Fibroblast of pulmonary artery (primary cell): ENCODE results near the gene GPRC5A.
"Not testable (repeated sequence)": the region's sequence is repeated elsewhere in the genome, so short reads cannot be mapped to it uniquely, and the experiment has no call there.

Experiments
- DNase-seq: peaks from one replicate; pipeline ENCODE4 v3.0.0-alpha.2; 2010; ENCODE audit warnings: low read depth
- H3K4me3 ChIP-seq: replicated peaks from 2 replicates; pipeline ENCODE4 v1.5.1; 2011; ENCODE audit warnings: low read depth, mild to moderate bottlenecking, control low read depth, low read length, moderate library complexity
- CTCF ChIP-seq: IDR thresholded peaks from 2 replicates; pipeline ENCODE4 v1.5.1; 2011; ENCODE audit warnings: mild to moderate bottlenecking, control low read depth, low read length, inconsistent platforms; ENCODE audit errors: missing control alignments

GPRC5A gene

GRCh38 chr12:12870465-12870864 lies 20.9 kb upstream of the GPRC5A start:
- no peak for TF ChIP-seq CTCF
- H3K4me3 ChIP-seq = no peak overlapping the region
- DNase-seq = peak; percentile 89

GRCh38 chr12:12871587-12872138 lies 19.7 kb upstream of the GPRC5A start:
- TF ChIP-seq CTCF = no peak
- H3K4me3 ChIP-seq = no peak overlapping the region
- DNase-seq = no peak

- DNase-seq = peak; percentile 65
Measured at GRCh38 chr12:12872139-12872933, 19.0 kb upstream of the GPRC5A start.

GRCh38 chr12:12872934-12873275 lies 18.5 kb upstream of the GPRC5A start:
- no peak for TF ChIP-seq CTCF

More at GRCh38 chr12:12872139-12872933, 19.0 kb upstream of the GPRC5A start:
- no peak overlapping the region for H3K4me3 ChIP-seq
- no peak for TF ChIP-seq CTCF

GRCh38 chr12:12874029-12874428 lies 17.3 kb upstream of the GPRC5A start:
- no peak overlapping the region for H3K4me3 ChIP-seq
- DNase-seq = no peak
- TF ChIP-seq CTCF = no peak

More at GRCh38 chr12:12872934-12873275, 18.5 kb upstream of the GPRC5A start:
- H3K4me3 ChIP-seq = no peak overlapping the region
- DNase-seq = no peak

- not testable (repeated sequence) for H3K4me3 ChIP-seq, DNase-seq
Measured at GRCh38 chr12:12875301-12875700, 16.1 kb upstream of the GPRC5A start.

GRCh38 chr12:12877153-12877768 lies 14.1 kb upstream of the GPRC5A start:
- H3K4me3 ChIP-seq = no peak overlapping the region
- no peak for TF ChIP-seq CTCF
- no peak for DNase-seq
